HUES48 (cell line): ENCODE measurements around the gene DPEP3.

ENCODE experiments used
- H3K27ac ChIP-seq: one replicate; pipeline ENCODE4 v1.7.0; 2013; ENCODE audit warnings: low read depth, low read length, inconsistent platforms
- H3K27me3 ChIP-seq: 2 replicates; pipeline ENCODE4 v1.6.1; 2013; ENCODE audit warnings: mild to moderate bottlenecking, low read length; ENCODE audit not compliant: control insufficient read depth, insufficient read depth
- H3K36me3 ChIP-seq: 2 replicates; pipeline ENCODE4 v1.6.1; 2013; ENCODE audit warnings: low read length; ENCODE audit not compliant: control insufficient read depth, insufficient read depth
- H3K4me1 ChIP-seq: 2 replicates; pipeline ENCODE4 v1.6.1; 2013; ENCODE audit warnings: mild to moderate bottlenecking, low read length; ENCODE audit not compliant: control insufficient read depth, insufficient read depth
- H3K4me3 ChIP-seq: 2 replicates; pipeline ENCODE4 v1.5.1; 2013; ENCODE audit warnings: mild to moderate bottlenecking, low read depth, low read length
- H3K9ac ChIP-seq: 2 replicates; pipeline ENCODE4 v1.6.1; 2013; ENCODE audit warnings: mild to moderate bottlenecking, low read depth, low read length, moderate library complexity
- H3K9me3 ChIP-seq: 2 replicates; pipeline ENCODE4 v1.6.1; 2013; ENCODE audit warnings: low read length; ENCODE audit not compliant: control insufficient read depth, insufficient read depth

The DPEP3 gene

DNA sequence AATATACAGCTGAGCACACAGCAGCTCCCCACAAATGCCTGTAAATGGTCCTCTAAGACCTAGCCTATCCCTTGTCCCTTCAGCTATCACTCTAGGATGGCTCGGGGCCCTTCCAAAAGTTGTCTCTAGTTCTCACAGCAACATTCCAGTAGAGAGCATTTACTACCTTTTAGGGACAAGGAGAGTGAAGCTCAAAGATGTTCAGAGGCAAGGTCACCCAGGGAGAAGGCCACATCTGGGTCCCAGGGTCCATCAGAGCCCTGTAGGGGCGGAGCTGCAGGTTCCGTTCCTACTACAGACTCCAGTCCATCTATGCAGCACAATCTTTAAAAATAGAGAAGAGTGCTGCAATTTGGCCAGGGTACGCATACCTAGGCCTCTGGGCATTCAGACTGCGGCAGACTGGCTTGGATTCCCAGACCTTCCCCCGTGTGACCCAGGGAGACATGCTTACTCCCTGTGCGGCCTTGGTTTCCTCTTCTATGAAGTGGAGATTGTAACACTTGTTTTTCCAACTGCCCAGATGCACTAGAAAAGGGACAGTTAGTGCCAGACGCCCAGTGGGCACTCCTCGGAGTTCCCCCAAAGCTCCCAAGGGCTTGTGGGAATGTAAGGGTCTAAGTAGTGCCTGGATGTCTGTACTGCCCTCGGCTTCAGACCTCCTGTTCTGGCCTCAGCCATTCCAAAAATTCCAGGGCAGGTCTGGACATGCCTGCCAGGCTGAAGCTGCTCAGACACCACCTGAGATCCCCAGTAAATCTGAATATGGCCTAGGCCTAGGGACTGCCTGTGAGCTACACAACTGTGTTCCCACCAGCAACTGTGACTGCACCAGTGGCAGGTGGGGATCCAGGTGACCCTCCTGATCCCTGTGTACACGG is 14.4 kb downstream of the DPEP3 start:
- Histone ChIP-seq H3K4me1 (peaks cover 19% of the 10 kb centered on the region), H3K27ac (no peak overlapping the region), H3K27me3 (no peaks in the 10 kb centered on the region), H3K4me3 (peak overlapping the region; percentile 19; the same call in 1 of the 2 replicates), H3K9me3 (no peaks in the 10 kb centered on the region), H3K9ac (peak overlapping the region; percentile 27; the same call in 1 of the 2 replicates), H3K36me3 (peaks cover 26% of the 10 kb centered on the region)

GRCh38 chr16:67964477-67965131 is 15.7 kb downstream of the DPEP3 start:
- H3K27ac ChIP-seq, result no peak overlapping the region
- H3K9ac ChIP-seq, result no peak overlapping the region
- peaks cover 40% of the 10 kb centered on the region for H3K36me3 ChIP-seq
- H3K4me1 ChIP-seq, result peaks cover 19% of the 10 kb centered on the region
- no peak overlapping the region for H3K4me3 ChIP-seq
- no peaks in the 10 kb centered on the region for H3K27me3 ChIP-seq
- no peaks in the 10 kb centered on the region for H3K9me3 ChIP-seq

- H3K27ac ChIP-seq, result no peak overlapping the region
- H3K36me3 ChIP-seq, result peaks cover 47% of the 10 kb centered on the region
- H3K9ac ChIP-seq, result no peak overlapping the region; the same call in 1 of the 2 replicates
- no peaks in the 10 kb centered on the region for H3K27me3 ChIP-seq
- H3K9me3 ChIP-seq, result no peaks in the 10 kb centered on the region
- peak overlapping the region; percentile 44; the same call in 1 of the 2 replicates for H3K4me3 ChIP-seq
- H3K4me1 ChIP-seq, result peaks cover 14% of the 10 kb centered on the region
Observed at GRCh38 chr16:67963662-67964321, 16.5 kb downstream of the DPEP3 start.

DNA sequence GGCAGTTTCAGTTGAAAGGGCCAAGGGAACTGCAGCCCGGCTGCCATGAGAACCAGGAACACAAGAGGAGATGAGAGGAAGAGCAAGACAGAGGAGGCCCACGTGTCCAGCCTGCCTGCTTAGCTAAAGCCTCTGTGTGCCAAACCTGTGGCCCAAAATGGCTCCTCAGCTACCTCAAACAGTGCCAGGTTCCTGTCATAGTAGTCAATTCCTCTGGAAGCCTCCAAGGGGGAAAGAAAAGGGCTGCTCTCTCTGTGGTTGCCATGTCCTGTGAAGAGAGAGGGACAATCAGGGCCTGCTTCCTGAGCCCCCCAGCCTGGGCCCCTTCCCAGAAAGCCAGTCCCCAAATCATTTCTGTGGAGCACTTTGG is 17.0 kb downstream of the DPEP3 start:
- Histone ChIP-seq H3K27me3 (no peaks in the 10 kb centered on the region), H3K4me3 (no peak overlapping the region; the same call in 1 of the 2 replicates), H3K27ac (no peak overlapping the region), H3K9me3 (no peaks in the 10 kb centered on the region), H3K9ac (no peak overlapping the region; the same call in 1 of the 2 replicates), H3K4me1 (peaks cover 13% of the 10 kb centered on the region), H3K36me3 (peaks cover 52% of the 10 kb centered on the region)

DNA sequence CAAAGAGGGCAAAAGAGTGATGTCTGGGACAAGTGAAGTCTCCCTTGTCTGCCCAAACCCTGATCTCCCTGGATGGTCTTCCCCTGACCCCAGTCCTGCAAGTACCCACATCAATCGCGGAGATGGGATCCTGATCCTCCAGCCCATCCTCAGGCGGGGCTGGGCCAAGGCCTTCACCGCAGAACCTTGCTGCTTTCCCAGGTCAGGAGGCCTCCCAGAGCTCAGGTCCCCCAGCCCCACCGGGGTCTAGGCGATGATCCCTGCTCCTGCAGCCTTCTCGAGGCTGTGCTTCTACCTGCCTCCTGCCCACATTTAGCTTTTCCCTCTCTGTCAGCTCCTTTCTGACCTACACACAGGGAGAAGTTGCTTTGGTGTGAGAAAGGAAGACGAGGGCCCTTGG is 18.2 kb downstream of the DPEP3 start:
- H3K9me3 ChIP-seq, result no peaks in the 10 kb centered on the region
- H3K27me3 ChIP-seq, result no peaks in the 10 kb centered on the region
- peaks cover 62% of the 10 kb centered on the region for H3K36me3 ChIP-seq
- H3K27ac ChIP-seq, result no peak overlapping the region
- no peak overlapping the region for H3K4me3 ChIP-seq
- peaks cover 8% of the 10 kb centered on the region for H3K4me1 ChIP-seq
- no peak overlapping the region for H3K9ac ChIP-seq

- H3K27ac ChIP-seq, result no peak overlapping the region
- no peak overlapping the region for H3K4me3 ChIP-seq
- H3K27me3 ChIP-seq, result no peaks in the 10 kb centered on the region
- peaks cover 64% of the 10 kb centered on the region for H3K36me3 ChIP-seq
- H3K9me3 ChIP-seq, result no peaks in the 10 kb centered on the region
- peaks cover 2% of the 10 kb centered on the region for H3K4me1 ChIP-seq
- no peak overlapping the region for H3K9ac ChIP-seq
Observed at GRCh38 chr16:67961551-67961957, 18.7 kb downstream of the DPEP3 start.

- H3K36me3 ChIP-seq, result peaks cover 69% of the 10 kb centered on the region
- H3K27me3 ChIP-seq, result no peaks in the 10 kb centered on the region
- H3K27ac ChIP-seq, result no peak overlapping the region
- no peaks in the 10 kb centered on the region; the same call in 1 of the 2 replicates for H3K4me1 ChIP-seq
- H3K9me3 ChIP-seq, result no peaks in the 10 kb centered on the region
- no peak overlapping the region for H3K4me3 ChIP-seq
- H3K9ac ChIP-seq, result no peak overlapping the region
Observed at GRCh38 chr16:67959536-67960329, 20.6 kb downstream of the DPEP3 start.

- no peaks in the 10 kb centered on the region for H3K27me3 ChIP-seq
- no peak overlapping the region for H3K27ac ChIP-seq
- no peaks in the 10 kb centered on the region for H3K4me1 ChIP-seq
- no peak overlapping the region for H3K4me3 ChIP-seq
- H3K9me3 ChIP-seq, result no peaks in the 10 kb centered on the region
- no peak overlapping the region for H3K9ac ChIP-seq
- H3K36me3 ChIP-seq, result peaks cover 75% of the 10 kb centered on the region
Observed at GRCh38 chr16:67957622-67958021, 22.7 kb downstream of the DPEP3 start.

- no peak overlapping the region for H3K9ac ChIP-seq
Observed at GRCh38 chr16:67954421-67955196, 25.7 kb downstream of the DPEP3 start.

More at GRCh38 chr16:67954421-67955196, 25.7 kb downstream of the DPEP3 start:
- Histone ChIP-seq H3K36me3 (peaks cover 73% of the 10 kb centered on the region), H3K27ac (no peak overlapping the region), H3K9me3 (no peaks in the 10 kb centered on the region), H3K27me3 (no peaks in the 10 kb centered on the region), H3K4me3 (no peak overlapping the region), H3K4me1 (no peaks in the 10 kb centered on the region)
